Mucosa of rectum (tissue), 2 donors: Measurements from ENCODE around the gene MUC15.

ENCODE experiments used
- H3K27ac ChIP-seq, 2 donors: one replicate each; pipeline ENCODE4 v1.7.0; 2013; ENCODE audit warnings: inconsistent platforms in 2 of 2, low read depth in 2 of 2, low read length in 2 of 2
- H3K27me3 ChIP-seq, 2 donors: one replicate each; pipeline ENCODE4 v1.7.0; 2013; ENCODE audit warnings: low read length in 2 of 2; ENCODE audit not compliant: control insufficient read depth in 2 of 2, insufficient read depth in 2 of 2
- H3K36me3 ChIP-seq, 2 donors: one replicate each; pipeline ENCODE4 v1.7.0; 2013; ENCODE audit warnings: low read length in 2 of 2; ENCODE audit not compliant: control insufficient read depth in 2 of 2, insufficient read depth in 2 of 2
- H3K4me1 ChIP-seq, 2 donors: one replicate each; pipeline ENCODE4 v1.7.0; 2013; ENCODE audit warnings: low read length in 2 of 2, mild to moderate bottlenecking in 1 of 2; ENCODE audit not compliant: control insufficient read depth in 2 of 2, insufficient read depth in 2 of 2
- H3K4me3 ChIP-seq, 2 donors: one replicate each; pipeline ENCODE4 v1.7.0; 2013; ENCODE audit warnings: low read length in 2 of 2
- H3K9ac ChIP-seq, 2 donors: one replicate each; pipeline ENCODE4 v1.7.0; 2013; ENCODE audit warnings: low read length in 2 of 2, low read depth in 1 of 2, mild to moderate bottlenecking in 1 of 2
- H3K9me3 ChIP-seq, 2 donors: one replicate each; pipeline ENCODE4 v1.7.0; 2013; ENCODE audit warnings: low read length in 2 of 2; ENCODE audit not compliant: control insufficient read depth in 2 of 2
- donor health status: healthy.
- donor health status: Normal muscosa, but diverticular disease.

MUC15 gene

GRCh38 chr11:26575946-26576345, 3.9 kb upstream of the MUC15 start:
- Histone ChIP-seq H3K4me3 (no peak overlapping the region), H3K36me3 (no peaks in the 10 kb centered on the region), H3K27me3 (no peaks in the 10 kb centered on the region), H3K9ac (no peak overlapping the region), H3K27ac (no peak overlapping the region), H3K4me1 (no peaks in the 10 kb centered on the region), H3K9me3 (no peaks in the 10 kb centered on the region)

DNA sequence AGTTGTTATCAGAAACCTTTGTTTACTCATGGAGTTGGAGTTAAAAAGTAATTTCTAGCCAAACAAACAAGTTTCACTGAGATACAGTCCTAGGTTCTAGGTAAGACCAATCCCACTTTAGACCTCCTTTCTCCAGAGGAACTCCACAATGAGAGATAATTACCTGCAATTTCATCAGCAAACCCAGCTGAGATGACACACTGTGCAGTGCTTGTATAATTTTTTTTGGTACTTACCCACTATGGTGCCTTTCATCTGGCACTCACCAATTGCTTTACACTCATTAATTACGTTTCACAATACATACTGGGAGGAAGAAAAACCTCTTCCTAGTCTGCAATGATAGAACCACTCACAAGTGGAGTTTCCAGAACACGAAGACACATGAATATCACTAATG, 1.8 kb upstream of the MUC15 start:
- no peak overlapping the region for H3K9ac ChIP-seq
- no peaks in the 10 kb centered on the region for H3K9me3 ChIP-seq
- no peaks in the 10 kb centered on the region for H3K36me3 ChIP-seq
- H3K4me3 ChIP-seq: no peak overlapping the region
- no peaks in the 10 kb centered on the region for H3K27me3 ChIP-seq
- H3K4me1 ChIP-seq: no peaks in the 10 kb centered on the region
- no peak overlapping the region for H3K27ac ChIP-seq

GRCh38 chr11:26572770-26573402, 823 bp upstream of the MUC15 start:
- Histone ChIP-seq H3K27me3 (no peaks in the 10 kb centered on the region), H3K36me3 (no peaks in the 10 kb centered on the region), H3K4me1 (no peaks in the 10 kb centered on the region), H3K27ac (no peak overlapping the region), H3K9ac (no peak overlapping the region), H3K9me3 (no peaks in the 10 kb centered on the region), H3K4me3 (no peak overlapping the region)

DNA sequence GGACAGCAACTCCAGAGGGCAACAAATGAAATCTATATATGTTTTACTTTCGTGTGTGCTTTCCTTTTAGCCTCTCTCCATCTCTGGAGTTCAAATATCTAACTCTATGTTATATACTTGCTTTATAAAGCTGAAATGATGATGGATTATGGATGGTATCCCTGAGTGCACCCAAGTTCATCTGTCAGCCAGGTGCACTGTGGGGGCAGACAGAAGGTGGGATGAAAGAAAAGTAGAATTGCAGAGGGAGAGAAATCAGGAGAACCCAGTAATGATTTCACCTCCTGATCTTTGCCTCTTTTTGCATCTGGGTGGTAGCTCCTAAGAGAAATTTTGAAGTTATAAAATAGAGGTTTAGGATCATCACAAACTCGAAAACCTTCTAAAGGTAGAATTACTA, 2.4 kb downstream of the MUC15 start:
- no peak overlapping the region for H3K9ac ChIP-seq
- H3K27ac ChIP-seq: no peak overlapping the region
- H3K4me1 ChIP-seq: no peaks in the 10 kb centered on the region
- H3K36me3 ChIP-seq: no peaks in the 10 kb centered on the region
- H3K4me3 ChIP-seq: no peak overlapping the region
- H3K27me3 ChIP-seq: no peaks in the 10 kb centered on the region
- H3K9me3 ChIP-seq: no peaks in the 10 kb centered on the region

- H3K4me3 ChIP-seq: no peak overlapping the region
Measured at GRCh38 chr11:26558190-26558589, 13.9 kb downstream of the MUC15 start.

DNA sequence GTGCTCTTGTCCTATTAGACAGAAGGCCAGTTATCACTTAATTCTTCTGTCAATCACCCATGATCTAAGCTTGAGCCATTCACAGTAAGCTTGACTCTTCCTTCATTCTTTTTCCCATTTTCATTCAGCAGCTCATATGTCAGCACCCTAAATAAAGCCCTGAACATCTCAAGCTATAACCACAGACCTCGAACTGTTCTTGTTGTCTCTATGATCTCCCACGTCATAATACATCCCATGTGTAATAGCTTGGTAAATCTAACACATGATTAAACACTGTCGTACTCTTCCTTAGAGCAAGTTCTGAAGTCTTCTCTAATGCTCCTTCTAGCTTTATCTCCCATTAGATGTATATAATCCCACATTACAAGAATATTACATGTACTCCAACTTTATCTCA, 14.4 kb downstream of the MUC15 start:
- Histone ChIP-seq H3K9me3 (no peaks in the 10 kb centered on the region), H3K4me3 (no peak overlapping the region), H3K36me3 (no peaks in the 10 kb centered on the region), H3K9ac (no peak overlapping the region), H3K27me3 (no peaks in the 10 kb centered on the region), H3K4me1 (no peaks in the 10 kb centered on the region), H3K27ac (no peak overlapping the region)

More at GRCh38 chr11:26558190-26558589, 13.9 kb downstream of the MUC15 start:
- no peaks in the 10 kb centered on the region for H3K36me3 ChIP-seq
- no peaks in the 10 kb centered on the region for H3K4me1 ChIP-seq
- H3K9me3 ChIP-seq: no peaks in the 10 kb centered on the region
- H3K9ac ChIP-seq: no peak overlapping the region
- H3K27me3 ChIP-seq: no peaks in the 10 kb centered on the region
- H3K27ac ChIP-seq: no peak overlapping the region

GRCh38 chr11:26556582-26556981, 15.5 kb downstream of the MUC15 start:
- H3K4me1 ChIP-seq: no peaks in the 10 kb centered on the region
- H3K27ac ChIP-seq: no peak overlapping the region
- no peak overlapping the region for H3K9ac ChIP-seq
- H3K9me3 ChIP-seq: no peaks in the 10 kb centered on the region
- no peaks in the 10 kb centered on the region for H3K27me3 ChIP-seq
- no peak overlapping the region for H3K4me3 ChIP-seq
- H3K36me3 ChIP-seq: no peaks in the 10 kb centered on the region

- Histone ChIP-seq H3K36me3 (no peaks in the 10 kb centered on the region), H3K4me3 (no peak overlapping the region), H3K9me3 (no peaks in the 10 kb centered on the region), H3K4me1 (no peaks in the 10 kb centered on the region), H3K9ac (no peak overlapping the region), H3K27me3 (no peaks in the 10 kb centered on the region), H3K27ac (no peak overlapping the region)
Measured at GRCh38 chr11:26554455-26554854, 17.6 kb downstream of the MUC15 start.

DNA sequence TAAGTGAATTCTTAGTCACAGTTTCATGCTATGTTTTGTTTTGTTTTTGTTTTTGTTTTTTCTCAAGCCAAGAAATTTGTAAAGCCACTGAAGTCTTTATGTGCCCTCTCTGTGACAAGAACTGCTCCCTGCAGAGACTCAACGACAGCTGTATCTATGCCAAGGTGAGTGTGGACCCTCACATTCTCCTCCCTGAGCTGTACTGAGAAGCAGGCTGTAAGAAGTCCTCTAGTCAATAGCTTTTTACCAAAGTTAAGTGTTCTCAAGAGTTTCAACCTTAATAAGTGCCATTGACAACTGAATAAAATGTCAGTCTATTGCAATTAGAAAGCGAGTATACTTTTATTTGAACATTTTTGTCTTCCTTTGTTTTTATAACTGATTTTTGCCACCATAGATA, 18.9 kb downstream of the MUC15 start:
- Histone ChIP-seq H3K4me1 (no peaks in the 10 kb centered on the region), H3K9me3 (no peaks in the 10 kb centered on the region), H3K36me3 (no peaks in the 10 kb centered on the region), H3K27me3 (no peaks in the 10 kb centered on the region), H3K9ac (no peak overlapping the region), H3K4me3 (no peak overlapping the region), H3K27ac (no peak overlapping the region)

DNA sequence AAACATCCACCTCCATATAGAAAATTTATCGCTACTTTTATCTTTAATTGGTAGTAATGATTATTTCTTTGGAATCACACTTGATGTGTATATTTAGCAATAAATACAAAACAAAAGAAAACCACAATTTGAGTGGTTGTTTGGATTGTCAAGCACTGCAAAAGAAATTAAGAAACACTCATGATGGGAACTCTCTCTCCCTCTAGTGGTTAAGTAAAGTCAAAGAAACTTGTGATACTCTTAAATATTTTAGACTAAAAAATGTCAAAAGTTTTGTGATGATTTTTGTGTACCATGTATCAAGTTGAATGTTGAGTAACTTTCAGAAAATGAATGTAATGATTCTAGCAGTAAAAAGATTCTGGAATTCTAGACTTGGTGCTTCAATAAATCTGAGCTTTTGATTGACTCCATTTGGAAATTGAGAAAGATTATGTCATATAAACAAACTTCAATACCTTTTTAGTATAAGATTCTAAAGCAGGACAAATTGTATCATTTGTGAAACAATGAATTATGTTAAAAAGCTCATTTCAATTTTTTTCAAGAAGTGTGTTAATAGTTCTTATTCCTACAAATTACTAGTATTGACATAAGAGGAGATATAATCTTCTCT, 20.8 kb downstream of the MUC15 start:
- H3K9ac ChIP-seq: no peak overlapping the region
- H3K27me3 ChIP-seq: no peaks in the 10 kb centered on the region
- H3K4me1 ChIP-seq: no peaks in the 10 kb centered on the region
- H3K36me3 ChIP-seq: no peaks in the 10 kb centered on the region
- H3K27ac ChIP-seq: no peak overlapping the region
- H3K9me3 ChIP-seq: no peaks in the 10 kb centered on the region
- H3K4me3 ChIP-seq: no peak overlapping the region
